Muscle layer of duodenum (tissue), 2 donors: ENCODE measurements around the gene OR4E1.
"Not testable (repeated sequence)": the region's sequence is repeated elsewhere in the genome, so short reads cannot be mapped to it uniquely, and the experiment has no call there.

Experiments
- H3K27ac ChIP-seq: one replicate; pipeline ENCODE4 v1.7.0; 2013; ENCODE audit warnings: mild to moderate bottlenecking, low read length
- H3K27me3 ChIP-seq: one replicate; pipeline ENCODE4 v1.7.0; 2013; ENCODE audit warnings: low read depth, mild to moderate bottlenecking, control low read depth, low read length
- H3K36me3 ChIP-seq, 2 donors: one replicate each; pipeline ENCODE4 v1.7.0; 2013; ENCODE audit warnings: low read length in 2 of 2, control low read depth in 1 of 2, mild to moderate bottlenecking in 1 of 2; ENCODE audit not compliant: insufficient read depth in 2 of 2, control insufficient read depth in 1 of 2
- H3K4me1 ChIP-seq, 2 donors: one replicate each; pipeline ENCODE4 v1.7.0; 2013; ENCODE audit warnings: low read length in 2 of 2, mild to moderate bottlenecking in 2 of 2, control low read depth in 1 of 2, moderate library complexity in 1 of 2; ENCODE audit not compliant: insufficient read depth in 2 of 2, control insufficient read depth in 1 of 2
- H3K4me3 ChIP-seq, 2 donors: one replicate each; pipeline ENCODE4 v1.7.0; 2013; ENCODE audit warnings: low read length in 2 of 2, low read depth in 1 of 2, mild to moderate bottlenecking in 1 of 2
- H3K9me3 ChIP-seq, 2 donors: one replicate each; pipeline ENCODE4 v1.7.0; 2013; ENCODE audit warnings: low read length in 2 of 2, control low read depth in 1 of 2, mild to moderate bottlenecking in 1 of 2; ENCODE audit not compliant: control insufficient read depth in 1 of 2
- donor health status: healthy.

Gene OR4E1

GRCh38 chr14:21652209-21652808 is 21.3 kb downstream of the OR4E1 start:
- Histone ChIP-seq H3K27me3 (no peaks in the 10 kb centered on the region), H3K36me3 (no peaks in the 10 kb centered on the region), H3K27ac (no peak overlapping the region), H3K4me1 (no peaks in the 10 kb centered on the region), H3K9me3 (no peaks in the 10 kb centered on the region), H3K4me3 (no peak overlapping the region)

GRCh38 chr14:21647380-21647779 is 26.2 kb downstream of the OR4E1 start:
- Histone ChIP-seq H3K36me3 (no peaks in the 10 kb centered on the region), H3K4me3 (no peak overlapping the region), H3K27me3 (no peaks in the 10 kb centered on the region), H3K27ac (no peak overlapping the region), H3K9me3 (no peaks in the 10 kb centered on the region), H3K4me1 (no peaks in the 10 kb centered on the region)

GRCh38 chr14:21643407-21643806 is 30.2 kb downstream of the OR4E1 start:
- no peak overlapping the region for H3K27ac ChIP-seq
- H3K36me3 ChIP-seq, result no peaks in the 10 kb centered on the region
- H3K4me1 ChIP-seq, result no peaks in the 10 kb centered on the region
- H3K27me3 ChIP-seq, result no peaks in the 10 kb centered on the region
- no peaks in the 10 kb centered on the region for H3K9me3 ChIP-seq
- H3K4me3 ChIP-seq, result no peak overlapping the region

GRCh38 chr14:21642683-21643082 is 30.9 kb downstream of the OR4E1 start:
- Histone ChIP-seq H3K36me3 (no peaks in the 10 kb centered on the region), H3K27ac (no peak overlapping the region), H3K9me3 (no peaks in the 10 kb centered on the region), H3K27me3 (no peaks in the 10 kb centered on the region), H3K4me3 (no peak overlapping the region), H3K4me1 (no peaks in the 10 kb centered on the region)

GRCh38 chr14:21634840-21635239 is 38.8 kb downstream of the OR4E1 start, which contains the start of gene OR10G2:
OR10G2 (minus strand) TSS chr14:21634940; CDS start chr14:21634842, 98 bp downstream.
- no peaks in the 10 kb centered on the region for H3K4me1 ChIP-seq
- no peaks in the 10 kb centered on the region for H3K27me3 ChIP-seq
- H3K36me3 ChIP-seq, result no peaks in the 10 kb centered on the region
- no peak within 1 kb of the TSS for H3K27ac ChIP-seq
- H3K9me3 ChIP-seq, result no peaks in the 10 kb centered on the region
- no peak within 1 kb of the TSS for H3K4me3 ChIP-seq

GRCh38 chr14:21631084-21631483 is 42.5 kb downstream of the OR4E1 start:
- Histone ChIP-seq H3K36me3 (no peaks in the 10 kb centered on the region), H3K4me3 (no peak overlapping the region), H3K27ac (no peak overlapping the region), H3K4me1 (no peaks in the 10 kb centered on the region), H3K27me3 (no peaks in the 10 kb centered on the region), H3K9me3 (no peaks in the 10 kb centered on the region)

- not testable (repeated sequence) for H3K4me1 ChIP-seq, H3K9me3 ChIP-seq, H3K27me3 ChIP-seq, H3K27ac ChIP-seq, H3K36me3 ChIP-seq, H3K4me3 ChIP-seq
Measured at GRCh38 chr14:21630503-21630902, 43.1 kb downstream of the OR4E1 start.

GRCh38 chr14:21626491-21627230 is 47.0 kb downstream of the OR4E1 start:
- Histone ChIP-seq H3K36me3 (no peaks in the 10 kb centered on the region), H3K4me3 (no peak overlapping the region), H3K27ac (no peak overlapping the region), H3K27me3 (no peaks in the 10 kb centered on the region), H3K9me3 (no peaks in the 10 kb centered on the region), H3K4me1 (no peaks in the 10 kb centered on the region)
